Neural cell (in vitro differentiated cells): ENCODE data around the gene CLTCL1. TPM values are rescaled to one million over a fixed set of nuclear protein-coding genes. Genes with fewer than 3 reads are reported as not detected.

ENCODE experiments used
- H2AFZ ChIP-seq: fragments of 200-600, 300-800 bp; sonication (generic), shearing (Covaris generic); 2 replicates; pipeline ENCODE4 v1.6.0; 2014; ENCODE audit warnings: low read depth, mild to moderate bottlenecking, antibody characterized with exemption, low read length, moderate library complexity
- H3F3A ChIP-seq: fragments of 200-600 bp; shearing (Covaris generic); 2 replicates; pipeline ENCODE4 v1.6.1; 2016; ENCODE audit warnings: mild to moderate bottlenecking, moderate library complexity, mixed read lengths, antibody characterized with exemption, low read length; ENCODE audit not compliant: insufficient read depth, poor library complexity, severe bottlenecking
- H3K27ac ChIP-seq: fragments of 200-600, 300-800 bp; sonication (generic), shearing (Covaris generic); 2 replicates; pipeline ENCODE4 v1.5.1; 2014; ENCODE audit warnings: mild to moderate bottlenecking, low read length, moderate library complexity
- H3K27me3 ChIP-seq: fragments of 300-800, 200-600 bp; sonication (generic), shearing (Covaris generic); 2 replicates; pipeline ENCODE4 v1.6.0; 2014; ENCODE audit warnings: mild to moderate bottlenecking, low read depth, low read length, moderate library complexity; ENCODE audit not compliant: insufficient read depth
- H3K36me3 ChIP-seq: fragments of 300-800, 200-600 bp; sonication (generic), shearing (Covaris generic); 2 replicates; pipeline ENCODE4 v1.5.1; 2014; ENCODE audit warnings: mild to moderate bottlenecking, antibody characterized with exemption, low read length, moderate library complexity; ENCODE audit not compliant: insufficient read depth
- H3K4me2 ChIP-seq: fragments of 300-800, 200-600 bp; sonication (generic), shearing (Covaris generic); 2 replicates; pipeline ENCODE4 v1.6.0; 2014; ENCODE audit warnings: mild to moderate bottlenecking, low read length
- H3K4me3 ChIP-seq: fragments of 300-800, 200-600 bp; sonication (generic), shearing (Covaris generic); 2 replicates; pipeline ENCODE4 v1.5.1; 2014; ENCODE audit warnings: mild to moderate bottlenecking, low read length, moderate library complexity
- H3K79me2 ChIP-seq: fragments of 200-600 bp; shearing (Covaris generic); replicated peaks from 2 replicates; pipeline ENCODE4 v1.6.0; 2014; ENCODE audit warnings: mild to moderate bottlenecking, low read length, moderate library complexity; ENCODE audit not compliant: insufficient read depth
- H3K9ac ChIP-seq: fragments of 300-800, 200-600 bp; sonication (generic), shearing (Covaris generic); 2 replicates; pipeline ENCODE4 v1.6.1; 2016; ENCODE audit warnings: mild to moderate bottlenecking, low read length, mixed read lengths
- H3K9me2 ChIP-seq: fragments of 200-600 bp; shearing (Covaris generic); 2 replicates; pipeline ENCODE4 v1.6.1; 2016; ENCODE audit warnings: mild to moderate bottlenecking, low read length, mixed read lengths; ENCODE audit not compliant: insufficient read depth
- H3K9me3 ChIP-seq: fragments of 200-600, 300-800 bp; sonication (generic), shearing (Covaris generic); 2 replicates; pipeline ENCODE4 v1.6.1; 2016; ENCODE audit warnings: mild to moderate bottlenecking, mixed run types, low read length, moderate library complexity, mixed read lengths
- H4K20me1 ChIP-seq: fragments of 200-600 bp; shearing (Covaris generic); 2 replicates; pipeline ENCODE4 v1.6.1; 2016; ENCODE audit warnings: mild to moderate bottlenecking, mixed run types; ENCODE audit not compliant: insufficient read depth
- EP300 ChIP-seq: fragments of 450-650 bp; conservative IDR thresholded peaks from 2 replicates; pipeline ENCODE4 v1.6.1; 2014; ENCODE audit warnings: antibody characterized with exemption, mild to moderate bottlenecking, moderate library complexity; ENCODE audit not compliant: poor library complexity, severe bottlenecking
- EZH2 ChIP-seq: fragments of 200-600, 300-800 bp; shearing (Covaris generic), sonication (generic); IDR thresholded peaks from 2 replicates; pipeline ENCODE4 v1.6.1; 2014; ENCODE audit warnings: antibody characterized with exemption, low read length, borderline replicate concordance, mild to moderate bottlenecking; ENCODE audit not compliant: insufficient read depth, poor library complexity, severe bottlenecking
- MXI1 ChIP-seq: fragments of 450-650 bp; conservative IDR thresholded peaks from 2 replicates; pipeline ENCODE4 v1.6.1; 2014; ENCODE audit warnings: antibody characterized with exemption, mild to moderate bottlenecking; ENCODE audit not compliant: poor library complexity, severe bottlenecking
- POLR2AphosphoS5 ChIP-seq: IDR thresholded peaks from 2 replicates; pipeline ENCODE4 v1.6.1; 2012
- RAD21 ChIP-seq: fragments of 450-650 bp; conservative IDR thresholded peaks from 2 replicates; pipeline ENCODE4 v1.6.1; 2014; ENCODE audit warnings: antibody characterized with exemption, mild to moderate bottlenecking, moderate library complexity
- SMC3 ChIP-seq: fragments of 450-650 bp; conservative IDR thresholded peaks from 2 replicates; pipeline ENCODE4 v1.6.1; 2014; ENCODE audit warnings: antibody characterized with exemption, mild to moderate bottlenecking, moderate library complexity; ENCODE audit not compliant: poor library complexity
- TAF1 ChIP-seq: IDR thresholded peaks from 2 replicates; pipeline ENCODE4 v1.6.1; 2012; ENCODE audit warnings: low read depth
- polyA plus RNA-seq: library from polyadenylated mRNA; depleted of rRNA; stranded (reverse); fragments of >200 nt; gene quantifications from 2 replicates; pipeline ENCODE4 v1.2.3, GENCODE V29; 2014
- TF ChIP-seq, protein P1 (sequence below): fragments of 450-650 bp; IDR thresholded peaks from 2 replicates; pipeline ENCODE4 v1.5.1; 2014; ENCODE audit warnings: antibody characterized with exemption, mild to moderate bottlenecking, moderate library complexity; ENCODE audit not compliant: poor library complexity, severe bottlenecking
- TF ChIP-seq, protein P2 (sequence below): IDR thresholded peaks from 2 replicates; pipeline ENCODE4 v1.6.1; 2012; ENCODE audit warnings: borderline replicate concordance

Gene CLTCL1
- polyA plus RNA-seq, 1 donor from 2014 or later, result 7.8 TPM

- TF ChIP-seq EZH2 (no peak), SMC3 (no peak), POLR2AphosphoS5 (no peak), MXI1 (no peak), TAF1 (no peak), EP300 (no peak), RAD21 (no peak)
- TF ChIP-seq, protein P1, sequence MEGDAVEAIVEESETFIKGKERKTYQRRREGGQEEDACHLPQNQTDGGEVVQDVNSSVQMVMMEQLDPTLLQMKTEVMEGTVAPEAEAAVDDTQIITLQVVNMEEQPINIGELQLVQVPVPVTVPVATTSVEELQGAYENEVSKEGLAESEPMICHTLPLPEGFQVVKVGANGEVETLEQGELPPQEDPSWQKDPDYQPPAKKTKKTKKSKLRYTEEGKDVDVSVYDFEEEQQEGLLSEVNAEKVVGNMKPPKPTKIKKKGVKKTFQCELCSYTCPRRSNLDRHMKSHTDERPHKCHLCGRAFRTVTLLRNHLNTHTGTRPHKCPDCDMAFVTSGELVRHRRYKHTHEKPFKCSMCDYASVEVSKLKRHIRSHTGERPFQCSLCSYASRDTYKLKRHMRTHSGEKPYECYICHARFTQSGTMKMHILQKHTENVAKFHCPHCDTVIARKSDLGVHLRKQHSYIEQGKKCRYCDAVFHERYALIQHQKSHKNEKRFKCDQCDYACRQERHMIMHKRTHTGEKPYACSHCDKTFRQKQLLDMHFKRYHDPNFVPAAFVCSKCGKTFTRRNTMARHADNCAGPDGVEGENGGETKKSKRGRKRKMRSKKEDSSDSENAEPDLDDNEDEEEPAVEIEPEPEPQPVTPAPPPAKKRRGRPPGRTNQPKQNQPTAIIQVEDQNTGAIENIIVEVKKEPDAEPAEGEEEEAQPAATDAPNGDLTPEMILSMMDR, result no peak
- TF ChIP-seq, protein P2, sequence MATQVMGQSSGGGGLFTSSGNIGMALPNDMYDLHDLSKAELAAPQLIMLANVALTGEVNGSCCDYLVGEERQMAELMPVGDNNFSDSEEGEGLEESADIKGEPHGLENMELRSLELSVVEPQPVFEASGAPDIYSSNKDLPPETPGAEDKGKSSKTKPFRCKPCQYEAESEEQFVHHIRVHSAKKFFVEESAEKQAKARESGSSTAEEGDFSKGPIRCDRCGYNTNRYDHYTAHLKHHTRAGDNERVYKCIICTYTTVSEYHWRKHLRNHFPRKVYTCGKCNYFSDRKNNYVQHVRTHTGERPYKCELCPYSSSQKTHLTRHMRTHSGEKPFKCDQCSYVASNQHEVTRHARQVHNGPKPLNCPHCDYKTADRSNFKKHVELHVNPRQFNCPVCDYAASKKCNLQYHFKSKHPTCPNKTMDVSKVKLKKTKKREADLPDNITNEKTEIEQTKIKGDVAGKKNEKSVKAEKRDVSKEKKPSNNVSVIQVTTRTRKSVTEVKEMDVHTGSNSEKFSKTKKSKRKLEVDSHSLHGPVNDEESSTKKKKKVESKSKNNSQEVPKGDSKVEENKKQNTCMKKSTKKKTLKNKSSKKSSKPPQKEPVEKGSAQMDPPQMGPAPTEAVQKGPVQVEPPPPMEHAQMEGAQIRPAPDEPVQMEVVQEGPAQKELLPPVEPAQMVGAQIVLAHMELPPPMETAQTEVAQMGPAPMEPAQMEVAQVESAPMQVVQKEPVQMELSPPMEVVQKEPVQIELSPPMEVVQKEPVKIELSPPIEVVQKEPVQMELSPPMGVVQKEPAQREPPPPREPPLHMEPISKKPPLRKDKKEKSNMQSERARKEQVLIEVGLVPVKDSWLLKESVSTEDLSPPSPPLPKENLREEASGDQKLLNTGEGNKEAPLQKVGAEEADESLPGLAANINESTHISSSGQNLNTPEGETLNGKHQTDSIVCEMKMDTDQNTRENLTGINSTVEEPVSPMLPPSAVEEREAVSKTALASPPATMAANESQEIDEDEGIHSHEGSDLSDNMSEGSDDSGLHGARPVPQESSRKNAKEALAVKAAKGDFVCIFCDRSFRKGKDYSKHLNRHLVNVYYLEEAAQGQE, result no peak
- H3K9me2 ChIP-seq, result no peaks in the 10 kb centered on the region
- H3K79me2 ChIP-seq, result no peaks in the 10 kb centered on the region
- H4K20me1 ChIP-seq, result no peaks in the 10 kb centered on the region
- H3K9me3 ChIP-seq, result no peaks in the 10 kb centered on the region
- no peak overlapping the region for H2AFZ ChIP-seq
- H3K4me2 ChIP-seq, result no peak overlapping the region
- H3K36me3 ChIP-seq, result no peaks in the 10 kb centered on the region
- no peak overlapping the region for H3K27ac ChIP-seq
- no peaks in the 10 kb centered on the region for H3F3A ChIP-seq
- H3K9ac ChIP-seq, result no peak overlapping the region
- no peak overlapping the region for H3K4me3 ChIP-seq
- H3K27me3 ChIP-seq, result no peaks in the 10 kb centered on the region
These were observed 153.9 kb downstream of the CLTCL1 start for GRCh38 chr22:19137384-19138216.

DNA sequence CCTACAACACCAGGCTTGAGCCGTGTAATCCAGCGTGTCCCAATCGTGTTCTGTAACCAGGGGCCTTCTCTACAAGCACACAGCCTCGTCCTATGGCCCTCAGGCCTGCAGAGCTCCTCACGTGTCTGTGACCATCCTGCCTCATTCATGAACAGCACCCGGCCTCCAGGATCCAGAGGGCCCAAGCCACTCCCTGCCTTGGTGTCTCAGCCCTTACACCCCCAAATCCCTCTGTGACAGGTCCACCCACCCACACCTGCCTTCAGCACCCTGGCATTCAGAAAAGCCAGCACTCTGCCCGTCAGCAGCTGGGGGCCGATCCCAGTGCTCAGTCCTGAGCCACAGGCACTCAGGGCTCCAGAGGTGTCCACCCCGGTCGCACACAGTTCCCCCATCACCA lies 154.6 kb downstream of the CLTCL1 start:
- Histone ChIP-seq H3K9ac (no peak overlapping the region), H3K27ac (no peak overlapping the region), H4K20me1 (no peaks in the 10 kb centered on the region), H3K9me3 (no peaks in the 10 kb centered on the region), H3K9me2 (no peaks in the 10 kb centered on the region), H3K79me2 (no peaks in the 10 kb centered on the region), H3F3A (no peaks in the 10 kb centered on the region), H3K4me2 (no peak overlapping the region), H3K36me3 (no peaks in the 10 kb centered on the region), H3K27me3 (no peaks in the 10 kb centered on the region), H2AFZ (no peak overlapping the region), H3K4me3 (no peak overlapping the region)
- no peak for TF ChIP-seq EZH2
- TF ChIP-seq TAF1, result no peak
- TF ChIP-seq, protein P2, result no peak
- TF ChIP-seq SMC3, result no peak
- no peak for TF ChIP-seq MXI1
- TF ChIP-seq, protein P1, result no peak
- TF ChIP-seq EP300, result no peak
- no peak for TF ChIP-seq RAD21
- no peak for TF ChIP-seq POLR2AphosphoS5
